Liver (tissue), 3 donors: ENCODE data around the gene MICU2.

Experiments used
- RAD21 ChIP-seq, 2 donors: IDR thresholded peaks; 2 replicates each; pipeline ENCODE4 v1.6.1; 2016; ENCODE audit warnings: antibody characterized with exemption in 2 of 2, mild to moderate bottlenecking in 2 of 2
- TAF1 ChIP-seq: conservative IDR thresholded peaks from 2 replicates; pipeline ENCODE4 v1.6.1; 2016; ENCODE audit warnings: antibody characterized with exemption, mild to moderate bottlenecking
- TF ChIP-seq, protein P1 (sequence below): fragments of 150-350 bp; IDR thresholded peaks from 2 replicates; pipeline ENCODE4 v1.5.1; 2017; ENCODE audit warnings: improper control_type of control experiment, low read depth, low read length; ENCODE audit not compliant: missing input control
- TF ChIP-seq, protein P2 (sequence below): IDR thresholded peaks from 2 replicates; pipeline ENCODE4 v1.6.1; 2016; ENCODE audit warnings: antibody characterized with exemption
- TF ChIP-seq, protein P3 (sequence below): IDR thresholded peaks from 2 replicates; pipeline ENCODE4 v1.6.1; 2016; ENCODE audit warnings: antibody characterized with exemption
- TF ChIP-seq, protein P4 (sequence below): IDR thresholded peaks from 2 replicates; pipeline ENCODE4 v1.6.1; 2016; ENCODE audit warnings: antibody characterized with exemption, mild to moderate bottlenecking
- TF ChIP-seq, protein P5 (sequence below): IDR thresholded peaks from 2 replicates; pipeline ENCODE4 v1.6.1; 2016; ENCODE audit warnings: antibody characterized with exemption
- donor health status: healthy.
- donor health status: healthy.

DNA sequence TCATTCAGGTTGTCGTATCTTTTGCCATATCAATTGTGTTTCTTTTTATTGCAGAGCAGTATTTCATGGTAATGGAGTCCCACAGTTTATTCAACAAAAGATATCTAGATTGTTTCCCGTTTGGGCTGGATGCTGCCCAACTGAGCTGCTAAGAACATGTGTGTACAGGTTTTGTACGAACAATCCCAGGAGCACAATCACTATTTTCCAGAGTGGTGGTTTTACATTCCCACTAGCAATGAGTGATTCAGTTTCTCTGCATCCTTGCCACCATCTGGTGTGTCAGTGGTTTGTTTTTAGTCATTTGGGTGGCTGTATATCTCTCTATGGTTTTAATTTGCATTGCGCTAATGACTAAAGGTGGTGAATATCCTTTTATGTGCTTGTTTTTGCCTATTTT lies 92.1 kb downstream of the MICU2 start:
- TF ChIP-seq, protein P1, sequence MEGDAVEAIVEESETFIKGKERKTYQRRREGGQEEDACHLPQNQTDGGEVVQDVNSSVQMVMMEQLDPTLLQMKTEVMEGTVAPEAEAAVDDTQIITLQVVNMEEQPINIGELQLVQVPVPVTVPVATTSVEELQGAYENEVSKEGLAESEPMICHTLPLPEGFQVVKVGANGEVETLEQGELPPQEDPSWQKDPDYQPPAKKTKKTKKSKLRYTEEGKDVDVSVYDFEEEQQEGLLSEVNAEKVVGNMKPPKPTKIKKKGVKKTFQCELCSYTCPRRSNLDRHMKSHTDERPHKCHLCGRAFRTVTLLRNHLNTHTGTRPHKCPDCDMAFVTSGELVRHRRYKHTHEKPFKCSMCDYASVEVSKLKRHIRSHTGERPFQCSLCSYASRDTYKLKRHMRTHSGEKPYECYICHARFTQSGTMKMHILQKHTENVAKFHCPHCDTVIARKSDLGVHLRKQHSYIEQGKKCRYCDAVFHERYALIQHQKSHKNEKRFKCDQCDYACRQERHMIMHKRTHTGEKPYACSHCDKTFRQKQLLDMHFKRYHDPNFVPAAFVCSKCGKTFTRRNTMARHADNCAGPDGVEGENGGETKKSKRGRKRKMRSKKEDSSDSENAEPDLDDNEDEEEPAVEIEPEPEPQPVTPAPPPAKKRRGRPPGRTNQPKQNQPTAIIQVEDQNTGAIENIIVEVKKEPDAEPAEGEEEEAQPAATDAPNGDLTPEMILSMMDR: no peak
- TF ChIP-seq TAF1: no peak
- TF ChIP-seq, protein P2, sequence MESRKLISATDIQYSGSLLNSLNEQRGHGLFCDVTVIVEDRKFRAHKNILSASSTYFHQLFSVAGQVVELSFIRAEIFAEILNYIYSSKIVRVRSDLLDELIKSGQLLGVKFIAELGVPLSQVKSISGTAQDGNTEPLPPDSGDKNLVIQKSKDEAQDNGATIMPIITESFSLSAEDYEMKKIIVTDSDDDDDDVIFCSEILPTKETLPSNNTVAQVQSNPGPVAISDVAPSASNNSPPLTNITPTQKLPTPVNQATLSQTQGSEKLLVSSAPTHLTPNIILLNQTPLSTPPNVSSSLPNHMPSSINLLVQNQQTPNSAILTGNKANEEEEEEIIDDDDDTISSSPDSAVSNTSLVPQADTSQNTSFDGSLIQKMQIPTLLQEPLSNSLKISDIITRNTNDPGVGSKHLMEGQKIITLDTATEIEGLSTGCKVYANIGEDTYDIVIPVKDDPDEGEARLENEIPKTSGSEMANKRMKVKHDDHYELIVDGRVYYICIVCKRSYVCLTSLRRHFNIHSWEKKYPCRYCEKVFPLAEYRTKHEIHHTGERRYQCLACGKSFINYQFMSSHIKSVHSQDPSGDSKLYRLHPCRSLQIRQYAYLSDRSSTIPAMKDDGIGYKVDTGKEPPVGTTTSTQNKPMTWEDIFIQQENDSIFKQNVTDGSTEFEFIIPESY: no peak
- TF ChIP-seq RAD21 (IDR thresholded peaks at IDR 0.05): no peak
- TF ChIP-seq, protein P3, sequence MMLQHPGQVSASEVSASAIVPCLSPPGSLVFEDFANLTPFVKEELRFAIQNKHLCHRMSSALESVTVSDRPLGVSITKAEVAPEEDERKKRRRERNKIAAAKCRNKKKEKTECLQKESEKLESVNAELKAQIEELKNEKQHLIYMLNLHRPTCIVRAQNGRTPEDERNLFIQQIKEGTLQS: no peak
- TF ChIP-seq, protein P4, sequence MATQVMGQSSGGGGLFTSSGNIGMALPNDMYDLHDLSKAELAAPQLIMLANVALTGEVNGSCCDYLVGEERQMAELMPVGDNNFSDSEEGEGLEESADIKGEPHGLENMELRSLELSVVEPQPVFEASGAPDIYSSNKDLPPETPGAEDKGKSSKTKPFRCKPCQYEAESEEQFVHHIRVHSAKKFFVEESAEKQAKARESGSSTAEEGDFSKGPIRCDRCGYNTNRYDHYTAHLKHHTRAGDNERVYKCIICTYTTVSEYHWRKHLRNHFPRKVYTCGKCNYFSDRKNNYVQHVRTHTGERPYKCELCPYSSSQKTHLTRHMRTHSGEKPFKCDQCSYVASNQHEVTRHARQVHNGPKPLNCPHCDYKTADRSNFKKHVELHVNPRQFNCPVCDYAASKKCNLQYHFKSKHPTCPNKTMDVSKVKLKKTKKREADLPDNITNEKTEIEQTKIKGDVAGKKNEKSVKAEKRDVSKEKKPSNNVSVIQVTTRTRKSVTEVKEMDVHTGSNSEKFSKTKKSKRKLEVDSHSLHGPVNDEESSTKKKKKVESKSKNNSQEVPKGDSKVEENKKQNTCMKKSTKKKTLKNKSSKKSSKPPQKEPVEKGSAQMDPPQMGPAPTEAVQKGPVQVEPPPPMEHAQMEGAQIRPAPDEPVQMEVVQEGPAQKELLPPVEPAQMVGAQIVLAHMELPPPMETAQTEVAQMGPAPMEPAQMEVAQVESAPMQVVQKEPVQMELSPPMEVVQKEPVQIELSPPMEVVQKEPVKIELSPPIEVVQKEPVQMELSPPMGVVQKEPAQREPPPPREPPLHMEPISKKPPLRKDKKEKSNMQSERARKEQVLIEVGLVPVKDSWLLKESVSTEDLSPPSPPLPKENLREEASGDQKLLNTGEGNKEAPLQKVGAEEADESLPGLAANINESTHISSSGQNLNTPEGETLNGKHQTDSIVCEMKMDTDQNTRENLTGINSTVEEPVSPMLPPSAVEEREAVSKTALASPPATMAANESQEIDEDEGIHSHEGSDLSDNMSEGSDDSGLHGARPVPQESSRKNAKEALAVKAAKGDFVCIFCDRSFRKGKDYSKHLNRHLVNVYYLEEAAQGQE: no peak
- TF ChIP-seq, protein P5, sequence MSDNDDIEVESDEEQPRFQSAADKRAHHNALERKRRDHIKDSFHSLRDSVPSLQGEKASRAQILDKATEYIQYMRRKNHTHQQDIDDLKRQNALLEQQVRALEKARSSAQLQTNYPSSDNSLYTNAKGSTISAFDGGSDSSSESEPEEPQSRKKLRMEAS: no peak
